ENCODE measurements around the gene SLC16A5. TPM values are rescaled to one million over a fixed set of nuclear protein-coding genes. Genes with fewer than 3 reads are reported as not detected.

Gene SLC16A5
- total and polyA plus RNA-seq, 10 of the 15 experiments (the other 5 are each of a cell fraction or from before 2014, with no cell fraction given): 0.03 to 3.1 (median 0.96) TPM

GRCh38 chr17:75059369-75060345, 28.1 kb upstream of the SLC16A5 start:
- Histone ChIP-seq H4K20me1 (ENCODE audit: control insufficient read depth, insufficient read depth) (no peaks in the 10 kb centered on the region), H3K27me3 (replicated peaks in 1 of 2; ENCODE audit: control insufficient read depth in 2 of 2, insufficient read depth in 2 of 2, low read length in 1 of 2) (no peaks in the 10 kb centered on the region), H3K4me2 (ENCODE audit: control insufficient read depth, insufficient read depth) (no peak overlapping the region), H2AFZ (ENCODE audit: control insufficient read depth, low read depth, low read length) (no peak overlapping the region), H3K4me3 (no peak overlapping the region), H3K9ac (ENCODE audit: control insufficient read depth, insufficient read depth, low read length) (no peak overlapping the region), H3K27ac (ENCODE audit: control insufficient read depth, insufficient read depth) (no peak overlapping the region), H3K36me3 (ENCODE audit: control insufficient read depth in 2 of 2, insufficient read depth in 2 of 2, low read length in 1 of 2) (peaks cover 7 to 16% of the 10 kb centered on the region in 2 experiments; a peak in 3 of 4 replicates), H3K79me2 (ENCODE audit: control insufficient read depth, insufficient read depth, low read length) (no peaks in the 10 kb centered on the region), H3K4me1 (ENCODE audit: control insufficient read depth, insufficient read depth, low read length) (no peaks in the 10 kb centered on the region), H3K9me3 (replicated peaks; ENCODE audit: control insufficient read depth, insufficient read depth, low read length) (no peaks in the 10 kb centered on the region)
- DNase-seq (ENCODE audit: low read depth, low spot score) (no peak), FAIRE-seq (no peak), ATAC-seq (no peak)
- ChIA-PET POLR2A (interaction anchor here (1.1 to 1.3 kb wide), 2 partner anchors 10 to 11 kb away, joined by 3 read pairs; no protein-coding TSS in a partner anchor), SMC1A (ENCODE audit: uncharacterized antibody, unreplicated experiment) (interaction anchor here (0.6 to 1.6 kb wide), 9 partner anchors 11 to 142 kb away, joined by 3 to 7 read pairs (median 4); no protein-coding TSS in a partner anchor), RAD21 (ENCODE audit: unreplicated experiment) (interaction anchor here (0.7 to 1.7 kb wide), 10 partner anchors 9 to 147 kb away, joined by 3 to 7 read pairs (median 4); no protein-coding TSS in a partner anchor), CTCF (interaction anchor here (0.6 to 3.8 kb wide), 22 partner anchors 11 to 181 kb away, joined by 3 to 37 read pairs (median 5); partner anchors contain the start of genes ATP5PD, KCTD2, MRPL58 and NT5C)
- 91% methylated on average over 25 of the region's 25 CpGs for WGBS (ENCODE audit: insufficient coverage, insufficient replicate concordance, low lambda C conversion rate, missing lambda C conversion rate)
- in situ Hi-C loops (cut with MboI): no loop called here
- intact Hi-C loops (cut with micrococcal nuclease; ENCODE audit: unreplicated experiment): no loop called here
- no TSS peak for BruUV-seq (replicated peaks)
- peak in 2 of 3 experiments; percentile 19 to 34; a peak in 2 of 6 replicates for TF ChIP-seq CTCF (IDR thresholded peaks at IDR 0.05 in 2 of 3, conservative IDR thresholded peaks at IDR 0.05 in 1 of 3; ENCODE audit: control insufficient read depth in 2 of 3, extremely low read depth in 1 of 3, insufficient read depth in 1 of 3, low read depth in 3 of 3, low read length in 3 of 3)
- TF ChIP-seq SMC3 (IDR thresholded peaks at IDR 0.05; ENCODE audit: borderline replicate concordance, low read length): peak; percentile 19; the same call in 1 of the 2 replicates
- 0 out of 2 replicates have a peak, but pooled peaks have one; percentile 19 for TF ChIP-seq ZNF384 (IDR thresholded peaks at IDR 0.05; ENCODE audit: borderline replicate concordance, low read depth, low read length)
- no peak for TF ChIP-seq POU2F2 (IDR thresholded peaks at IDR 0.05; ENCODE audit: borderline replicate concordance, low read depth, low read length)
- TF ChIP-seq RAD21 (IDR thresholded peaks at IDR 0.05; ENCODE audit: insufficient read depth, low read depth, low read length): peak; percentile 38; the same call in 1 of the 2 replicates
- TF ChIP-seq KDM1A (IDR thresholded peaks at IDR 0.05; ENCODE audit: borderline replicate concordance): no peak
